Pancreas (tissue), 10 donors: ENCODE measurements around the gene TNFRSF14. TPM values are rescaled to one million over a fixed set of nuclear protein-coding genes. Genes with fewer than 3 reads are reported as not detected.

Source experiments
- ATAC-seq, 4 donors: fragments of 200-7000 bp; cut with Tn5 transposase; one replicate each; pipeline versions ENCODE4 v1.8.0 to v1.9.1; 2020; ENCODE audit warnings: mild to moderate bottlenecking in 4 of 4, moderate library complexity in 4 of 4
- DNase-seq, 6 donors: peaks; one replicate each; pipeline ENCODE4 v3.0.0-alpha.2; 2020
- FAIRE-seq: peaks from 2 replicates; lab custom pipeline; 2012; peaks lifted over from hg19 to GRCh38; lab: Jason Lieb, UNC
- H3K27ac ChIP-seq, 4 donors: fragments of 200-600 bp; sonication (generic); 1 replicate in 3 of 4; 2 replicates in 1 of 4; pipeline versions ENCODE4 v1.5.0 to v1.8.0; 2020
- H3K27me3 ChIP-seq, 4 donors: fragments of 200-600 bp; one replicate each; pipeline ENCODE4 v1.8.0; 2021
- H3K36me3 ChIP-seq, 3 donors: fragments of 200-600 bp; sonication (generic) in 1 of 3; one replicate each; pipeline versions ENCODE4 v1.5.0 to v1.8.0; 2020 to 2021
- H3K4me1 ChIP-seq, 3 donors: fragments of 200-600 bp; one replicate each; pipeline ENCODE4 v1.8.0; 2021
- H3K4me3 ChIP-seq, 4 donors: fragments of 200-600 bp; sonication (generic) in 2 of 4; one replicate each; pipeline versions ENCODE4 v1.5.0 to v1.8.0; 2020 to 2021
- H3K9me3 ChIP-seq, 4 donors: fragments of 200-600 bp; one replicate each; pipeline ENCODE4 v1.8.0; 2021
- CTCF ChIP-seq, 4 donors: fragments of 200-600 bp; sonication (generic) in 3 of 4; IDR thresholded peaks; one replicate each; pipeline versions ENCODE4 v1.5.0 to v1.8.0; 2021; ENCODE audit warnings: antibody characterized with exemption in 4 of 4
- WGBS, 2 donors: extraction: QIAGEN DNeasy Blood & Tissue Kit; methylation state at CpG; one replicate each; pipeline ENCODE4 v1.1.7; 2013; 5-methylcytosine and 5-hydroxymethylcytosine counted together
- intact Hi-C, 3 donors: fragments of 100-400 bp; cut with DNase I; formaldehyde crosslinking; loops; one replicate each; pipeline versions ENCODE4 v1.11.1 to v1.14.2; 2022
- polyA plus RNA-seq, 2 donors: library from polyadenylated mRNA; stranded (reverse); fragments of 200-250 nt; gene quantifications; one replicate each; pipeline ENCODE4 v1.2.3, GENCODE V29; 2013
- total RNA-seq, 6 donors: library from RNA; stranded (reverse); fragmentation: NEBNext Ultra II Directional in 4 of 6; extraction: Animal tissue kit (Norgen Biotek cat#: 25700) in 4 of 6; gene quantifications; one replicate each; pipeline versions ENCODE4 v1.2.1 to v1.2.4, GENCODE V29; 2021 to 2023
- donor health status: healthy with polysubstance abuse.
- donor health status: DM: no; HTN: no; CAD: no; lungs with moderate emphysema.
- donor health status: DM: no; HTN: no; CAD: no.
- donor health status: control.
- donor health status: control.
- donor health status: Bipolar disorder and iron deficiency.
- donor health status: DM: yes; HTN: yes; CAD: no.
- donor health status: DM: no; HTN: no; CAD: no.
- donor health status: DM: no; HTN: no; CAD: no.
- donor health status: DM: yes; HTN: yes; CAD: no.

Gene TNFRSF14
- total and polyA plus RNA-seq, 8 donors: 10.3 to 124 (median 24.9) TPM

GRCh38 chr1:2582391-2582790, 26.2 kb downstream of the TNFRSF14 start:
- Histone ChIP-seq H3K9me3 (no peaks in the 10 kb centered on the region), H3K27ac (no peak overlapping the region), H3K4me1 (peaks cover 0 to 23% (median 13%) of the 10 kb centered on the region in 3 donors), H3K36me3 (no peaks in the 10 kb centered on the region), H3K4me3 (no peak overlapping the region), H3K27me3 (no peaks in the 10 kb centered on the region)
- no peak for ATAC-seq
- DNase-seq: peak in 1 of 6 donors; percentile 6
- intact Hi-C loops: no loop called here
- no peak for FAIRE-seq
- WGBS, 2 donors: 58 to 59% methylated on average over 7 of the region's 7 CpGs
- TF ChIP-seq CTCF (IDR thresholded peaks at IDR 0.05): no peak

GRCh38 chr1:2583331-2583791, 27.2 kb downstream of the TNFRSF14 start:
- H3K27ac ChIP-seq: no peak overlapping the region
- no peak for TF ChIP-seq CTCF (IDR thresholded peaks at IDR 0.05)
- no peak overlapping the region for H3K4me3 ChIP-seq
- DNase-seq (no peak), FAIRE-seq (no peak), ATAC-seq (no peak)
- no peaks in the 10 kb centered on the region for H3K27me3 ChIP-seq
- intact Hi-C loops: no loop called here
- WGBS, 2 donors: 46% methylated on average over 5 of the region's 5 CpGs
- H3K4me1 ChIP-seq: peaks cover 0 to 21% (median 13%) of the 10 kb centered on the region in 3 donors
- H3K36me3 ChIP-seq: no peaks in the 10 kb centered on the region
- H3K9me3 ChIP-seq: no peaks in the 10 kb centered on the region

- H3K4me3 ChIP-seq: no peak overlapping the region
- H3K27ac ChIP-seq: peak overlapping the region in 1 of 4 donors; percentile 33
- 25 to 26% methylated on average over 14 of the region's 14 CpGs for WGBS, 2 donors
- peak in 1 of 4 donors; percentile 6 for ATAC-seq
- H3K36me3 ChIP-seq: no peaks in the 10 kb centered on the region
- peaks cover 0 to 17% (median 13%) of the 10 kb centered on the region in 3 donors for H3K4me1 ChIP-seq
- intact Hi-C loops: no loop called here
- no peaks in the 10 kb centered on the region for H3K27me3 ChIP-seq
- peak in 5 of 6 donors; percentile 38 to 70 (median 43) for DNase-seq
- FAIRE-seq: no peak
- no peaks in the 10 kb centered on the region for H3K9me3 ChIP-seq
- TF ChIP-seq CTCF (IDR thresholded peaks at IDR 0.05): no peak
These were observed 27.7 kb downstream of the TNFRSF14 start for GRCh38 chr1:2583871-2584351.

- peak in 1 of 6 donors; percentile 37 for DNase-seq
- Histone ChIP-seq H3K4me1 (peaks cover 0 to 17% (median 13%) of the 10 kb centered on the region in 3 donors), H3K9me3 (no peaks in the 10 kb centered on the region), H3K27ac (peak overlapping the region; percentile 81 to 98 (median 92)), H3K27me3 (no peaks in the 10 kb centered on the region), H3K36me3 (no peaks in the 10 kb centered on the region), H3K4me3 (peak overlapping the region in 3 of 4 donors; percentile 56 to 80 (median 76))
- TF ChIP-seq CTCF (IDR thresholded peaks at IDR 0.05): no peak
- intact Hi-C loops: no loop called here
- no peak for ATAC-seq
- FAIRE-seq: no peak
- 65 to 68% methylated on average over 12 of the region's 12 CpGs for WGBS, 2 donors
These were observed 28.6 kb downstream of the TNFRSF14 start for GRCh38 chr1:2584686-2585317.
